Measurements from ENCODE around the gene CABLES1.

- TF ChIP-seq CTCF (IDR thresholded peaks at IDR 0.05 in 4 of 5, conservative IDR thresholded peaks at IDR 0.05 in 1 of 5) (no peak), POLR2A (IDR thresholded peaks at IDR 0.05) (no peak)
Observed at GRCh38 chr18:23177433-23178072, 42.3 kb downstream of the CABLES1 start.
